HCEC 1CT (cell line): ENCODE data around the gene CMKLR1.
A peak's percentile ranks its signal among the peaks of the same experiment; 100 is the strongest.

ENCODE experiments used
- DNase-seq: peaks from one replicate; pipeline ENCODE4 v3.0.0-alpha.2; 2017

CMKLR1 gene

DNA sequence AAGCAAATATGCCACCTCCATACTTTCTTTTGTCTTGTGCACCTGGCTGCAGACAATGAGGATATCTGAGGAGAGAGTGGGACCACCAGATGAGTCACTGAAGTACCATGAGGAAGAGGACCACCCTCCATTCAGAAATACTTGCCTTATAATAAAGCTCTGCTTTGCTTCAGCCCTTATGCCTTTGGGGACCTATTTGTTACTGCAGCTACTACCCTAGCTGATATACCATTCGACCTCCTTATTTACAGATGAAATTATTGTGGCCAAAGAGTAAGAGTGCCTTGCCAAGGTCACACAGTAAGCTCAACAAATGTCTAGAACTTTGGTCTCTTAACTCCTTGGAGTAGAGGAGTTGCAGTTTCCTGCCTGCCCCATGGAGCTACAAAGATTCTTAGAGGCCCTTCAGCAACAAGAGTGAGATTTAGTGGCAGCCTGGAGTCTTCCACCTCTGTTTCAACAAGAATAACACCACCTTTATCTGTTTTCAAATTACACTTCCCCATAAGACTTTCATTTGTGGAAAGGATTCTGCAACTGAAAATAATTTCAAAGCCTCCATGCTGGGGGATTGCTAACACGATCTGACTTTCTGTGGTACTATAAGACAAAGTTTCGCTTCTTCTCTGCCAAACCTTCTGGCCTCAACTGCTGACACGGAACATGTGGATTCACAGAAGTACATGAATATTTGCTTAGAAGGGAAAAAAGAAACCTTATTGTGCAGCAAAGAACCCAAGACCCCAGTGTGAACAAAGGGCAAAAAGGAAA is 3.6 kb downstream of the CMKLR1 start:
- DNase-seq: no peak

GRCh38 chr12:108333898-108334699 is 5.0 kb downstream of the CMKLR1 start:
- DNase-seq: peak; percentile 63

DNA sequence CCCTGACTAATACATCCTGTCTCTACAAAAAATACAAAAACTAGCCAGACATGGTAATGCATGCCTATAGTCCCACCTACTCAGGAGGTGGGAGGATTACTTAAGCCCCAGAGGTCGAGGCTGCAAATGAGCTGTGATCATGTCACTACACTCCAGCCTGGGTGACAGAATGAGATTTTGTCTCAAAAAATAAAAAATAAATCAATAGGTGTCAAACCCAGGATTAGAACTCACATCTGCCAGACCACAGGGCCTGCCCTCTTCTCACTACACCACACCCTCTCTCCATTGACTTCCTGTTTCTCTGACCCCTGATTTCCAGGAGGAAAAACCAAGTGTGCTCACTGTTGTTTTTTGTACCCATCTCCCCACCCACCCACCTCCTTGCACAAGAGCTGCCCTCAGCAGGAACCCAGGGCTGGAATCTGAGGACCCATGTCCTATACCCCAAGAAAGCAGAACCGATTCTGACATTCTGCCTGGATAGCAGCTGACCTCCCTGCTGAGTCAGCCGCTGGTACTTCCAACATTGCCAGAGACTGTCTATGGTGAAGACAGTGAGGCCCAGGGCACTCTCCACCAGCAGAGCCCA is 6.2 kb downstream of the CMKLR1 start:
- DNase-seq: peak; percentile 43

DNA sequence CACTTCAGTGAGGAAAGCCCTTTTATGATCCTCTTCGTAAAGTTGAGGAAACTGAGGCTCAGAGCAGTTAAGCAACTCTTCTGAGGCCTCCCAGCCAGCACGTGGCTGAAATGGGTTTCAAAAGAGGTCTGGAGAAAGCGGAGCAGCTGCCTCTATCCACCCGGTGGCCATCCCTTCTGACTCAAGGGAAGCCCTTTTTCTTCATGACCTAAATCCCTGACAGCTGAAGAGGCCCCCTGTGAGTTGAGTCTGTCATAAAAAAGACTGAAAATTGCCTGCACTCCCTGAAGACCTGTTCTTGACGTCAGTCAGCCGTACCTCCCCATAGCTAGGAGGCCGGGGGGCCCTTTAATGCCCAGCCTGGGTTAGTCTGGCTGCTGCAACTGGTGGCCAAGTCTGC is 10.7 kb downstream of the CMKLR1 start:
- no peak for DNase-seq

DNA sequence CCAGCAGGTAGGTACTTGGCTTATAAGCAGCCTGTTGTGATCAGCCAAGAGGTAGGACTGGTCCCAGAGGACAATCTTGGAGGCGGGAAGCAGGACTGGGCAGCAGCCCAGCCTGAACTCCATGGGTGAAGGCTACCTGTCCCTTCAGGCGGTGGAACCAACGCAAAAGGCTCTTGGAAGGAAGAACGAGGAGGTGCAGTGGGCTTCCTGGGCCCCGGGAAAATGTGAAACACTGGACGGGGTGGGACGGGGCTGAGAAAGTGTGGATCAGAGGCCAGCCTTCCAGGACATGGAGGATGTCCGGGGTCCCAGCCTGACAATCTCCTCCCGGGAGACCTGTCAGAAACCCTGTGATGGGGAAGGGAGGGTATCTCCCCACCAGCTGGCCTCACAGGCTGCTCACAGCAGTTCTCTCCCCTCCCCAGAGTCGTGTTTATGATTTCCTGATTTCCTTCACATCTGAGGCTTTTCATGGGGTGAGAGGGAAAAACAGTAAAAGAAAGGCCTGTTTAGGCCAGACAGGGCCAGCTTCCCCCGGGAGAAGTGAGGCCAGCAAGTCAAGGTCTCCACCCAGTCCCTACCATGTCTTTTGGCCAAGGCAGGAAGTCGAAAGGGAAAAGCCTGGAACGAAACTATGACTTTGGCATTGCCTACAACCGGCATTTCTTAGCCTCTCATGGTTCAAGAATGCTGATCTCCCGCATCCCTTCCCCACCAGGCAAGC is 11.3 kb downstream of the CMKLR1 start:
- no peak for DNase-seq

DNA sequence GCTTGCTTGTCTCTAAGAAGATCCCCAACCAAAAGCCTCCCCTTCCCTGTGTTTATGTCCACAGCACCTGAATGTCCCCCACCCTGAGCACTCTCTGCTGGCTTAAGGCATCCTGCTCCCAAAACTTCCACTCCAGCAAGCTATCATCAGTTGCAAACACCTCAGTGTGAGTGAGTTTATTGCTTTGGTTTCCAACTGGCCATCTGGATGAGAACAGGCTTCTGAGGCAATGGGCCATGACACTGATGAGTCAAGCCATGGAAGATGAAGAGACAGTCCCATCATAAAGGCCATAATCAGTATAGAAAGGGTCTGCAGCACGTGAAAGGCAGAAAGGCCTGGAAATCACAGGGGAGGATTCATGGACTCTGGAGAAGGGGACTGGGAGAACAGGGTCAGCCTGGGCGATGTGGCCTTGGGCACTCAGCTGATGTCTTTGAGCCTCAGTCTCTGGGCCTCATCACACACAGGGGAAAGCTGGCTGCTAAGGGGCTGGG is 12.8 kb downstream of the CMKLR1 start:
- no peak for DNase-seq

GRCh38 chr12:108325549-108325948 is 13.6 kb downstream of the CMKLR1 start:
- no peak for DNase-seq

DNA sequence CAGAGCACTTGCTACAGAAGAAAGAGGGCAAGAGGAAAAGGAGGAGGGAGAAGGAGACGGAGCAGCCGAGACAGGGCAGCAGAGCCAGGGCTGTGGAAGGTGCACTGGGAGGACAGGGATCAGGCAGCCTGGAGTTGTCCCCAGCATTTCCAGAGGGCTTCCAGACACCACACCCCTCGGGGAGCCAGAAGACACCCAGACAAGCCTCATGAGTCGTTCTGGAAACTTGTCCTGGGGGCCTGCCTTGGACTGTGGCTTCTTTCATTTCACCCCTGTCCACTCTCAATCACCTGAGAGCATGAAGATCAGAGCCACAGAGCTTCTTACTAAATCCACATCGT is 14.1 kb downstream of the CMKLR1 start:
- no peak for DNase-seq

DNA sequence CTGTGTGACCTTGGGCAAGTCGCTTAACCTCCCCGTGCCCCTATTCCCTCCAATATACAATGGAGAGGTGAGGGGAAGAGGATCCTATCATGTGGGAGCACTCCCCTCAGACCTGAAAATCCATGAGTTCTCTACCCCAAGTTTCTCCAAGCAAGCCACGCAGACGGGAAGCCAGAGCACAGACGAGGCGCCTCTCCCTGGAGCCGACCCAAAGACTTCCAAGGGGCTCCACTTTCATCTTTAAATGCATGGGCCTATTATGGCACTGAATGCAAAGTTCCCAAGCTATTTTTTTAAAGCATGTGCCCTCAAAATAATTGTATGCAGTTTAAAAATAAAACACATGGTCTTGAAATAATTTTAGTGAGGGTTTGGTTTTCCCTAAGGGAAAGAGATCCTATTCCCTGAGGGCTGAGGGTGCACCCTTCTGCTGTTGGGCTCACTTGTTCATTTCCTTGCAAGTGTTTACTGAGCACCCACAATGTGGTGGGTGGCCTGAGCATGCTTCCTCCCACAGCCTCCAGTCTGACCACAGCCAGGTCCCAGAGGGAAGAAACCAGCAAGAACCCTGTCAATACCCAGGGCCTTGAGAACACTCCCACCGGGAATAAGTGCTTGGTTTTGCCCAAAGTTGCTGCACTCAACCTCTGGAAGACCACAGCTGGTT is 14.6 kb downstream of the CMKLR1 start:
- no peak for DNase-seq

- DNase-seq: no peak
These were observed 15.5 kb downstream of the CMKLR1 start for GRCh38 chr12:108323581-108323980.

- no peak for DNase-seq
These were observed 16.1 kb downstream of the CMKLR1 start for GRCh38 chr12:108322998-108323397.

- DNase-seq: no peak
These were observed 17.4 kb downstream of the CMKLR1 start for GRCh38 chr12:108321688-108322087.

GRCh38 chr12:108320507-108321293 is 18.4 kb downstream of the CMKLR1 start:
- no peak for DNase-seq

GRCh38 chr12:108319277-108320234 is 19.6 kb downstream of the CMKLR1 start:
- no peak for DNase-seq

- no peak for DNase-seq
These were observed 20.4 kb downstream of the CMKLR1 start for GRCh38 chr12:108318472-108319275.

- no peak for DNase-seq
These were observed 21.5 kb downstream of the CMKLR1 start for GRCh38 chr12:108317308-108318234.

- DNase-seq: no peak
These were observed 22.7 kb downstream of the CMKLR1 start for GRCh38 chr12:108316176-108317086.
